Epithelial cell of esophagus (primary cell): Measurements from ENCODE around the gene OST4.

Experiments
- DNase-seq: peaks from one replicate; pipeline ENCODE4 v3.0.0; 2010; ENCODE audit warnings: low read depth
- H3K4me3 ChIP-seq: 2 replicates; pipeline ENCODE4 v1.5.1; 2011; ENCODE audit warnings: mild to moderate bottlenecking, low read length, control low read depth
- TF ChIP-seq, protein P1 (sequence below): IDR thresholded peaks from 2 replicates; pipeline ENCODE4 v1.5.1; 2011; ENCODE audit warnings: low read depth, mild to moderate bottlenecking, low read length, control low read depth, inconsistent platforms; ENCODE audit not compliant: insufficient read depth; ENCODE audit errors: missing control alignments

The OST4 gene

DNA sequence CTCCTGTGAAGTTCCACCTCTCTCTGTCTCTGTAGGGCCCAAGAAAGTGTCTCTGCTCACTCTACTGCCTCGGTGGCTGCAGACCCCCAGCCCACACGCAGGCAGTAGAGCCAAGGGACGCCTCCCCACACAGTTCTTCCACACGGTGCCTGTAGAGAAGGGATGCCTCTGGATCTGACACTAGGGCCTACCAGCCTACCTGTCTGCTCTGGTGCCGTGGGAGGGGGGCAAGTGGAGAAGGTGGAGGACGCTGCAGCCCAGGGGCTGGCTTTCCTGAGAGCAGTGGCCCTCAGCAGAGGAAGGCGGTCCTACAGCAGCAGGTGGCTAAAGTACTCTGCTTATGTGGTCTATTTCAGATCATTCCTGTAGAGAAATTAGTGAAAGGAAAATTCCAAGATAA lies 47.7 kb downstream of the OST4 start:
- no peak for DNase-seq
- H3K4me3 ChIP-seq = no peak overlapping the region
- TF ChIP-seq, protein P1, sequence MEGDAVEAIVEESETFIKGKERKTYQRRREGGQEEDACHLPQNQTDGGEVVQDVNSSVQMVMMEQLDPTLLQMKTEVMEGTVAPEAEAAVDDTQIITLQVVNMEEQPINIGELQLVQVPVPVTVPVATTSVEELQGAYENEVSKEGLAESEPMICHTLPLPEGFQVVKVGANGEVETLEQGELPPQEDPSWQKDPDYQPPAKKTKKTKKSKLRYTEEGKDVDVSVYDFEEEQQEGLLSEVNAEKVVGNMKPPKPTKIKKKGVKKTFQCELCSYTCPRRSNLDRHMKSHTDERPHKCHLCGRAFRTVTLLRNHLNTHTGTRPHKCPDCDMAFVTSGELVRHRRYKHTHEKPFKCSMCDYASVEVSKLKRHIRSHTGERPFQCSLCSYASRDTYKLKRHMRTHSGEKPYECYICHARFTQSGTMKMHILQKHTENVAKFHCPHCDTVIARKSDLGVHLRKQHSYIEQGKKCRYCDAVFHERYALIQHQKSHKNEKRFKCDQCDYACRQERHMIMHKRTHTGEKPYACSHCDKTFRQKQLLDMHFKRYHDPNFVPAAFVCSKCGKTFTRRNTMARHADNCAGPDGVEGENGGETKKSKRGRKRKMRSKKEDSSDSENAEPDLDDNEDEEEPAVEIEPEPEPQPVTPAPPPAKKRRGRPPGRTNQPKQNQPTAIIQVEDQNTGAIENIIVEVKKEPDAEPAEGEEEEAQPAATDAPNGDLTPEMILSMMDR = no peak

DNA sequence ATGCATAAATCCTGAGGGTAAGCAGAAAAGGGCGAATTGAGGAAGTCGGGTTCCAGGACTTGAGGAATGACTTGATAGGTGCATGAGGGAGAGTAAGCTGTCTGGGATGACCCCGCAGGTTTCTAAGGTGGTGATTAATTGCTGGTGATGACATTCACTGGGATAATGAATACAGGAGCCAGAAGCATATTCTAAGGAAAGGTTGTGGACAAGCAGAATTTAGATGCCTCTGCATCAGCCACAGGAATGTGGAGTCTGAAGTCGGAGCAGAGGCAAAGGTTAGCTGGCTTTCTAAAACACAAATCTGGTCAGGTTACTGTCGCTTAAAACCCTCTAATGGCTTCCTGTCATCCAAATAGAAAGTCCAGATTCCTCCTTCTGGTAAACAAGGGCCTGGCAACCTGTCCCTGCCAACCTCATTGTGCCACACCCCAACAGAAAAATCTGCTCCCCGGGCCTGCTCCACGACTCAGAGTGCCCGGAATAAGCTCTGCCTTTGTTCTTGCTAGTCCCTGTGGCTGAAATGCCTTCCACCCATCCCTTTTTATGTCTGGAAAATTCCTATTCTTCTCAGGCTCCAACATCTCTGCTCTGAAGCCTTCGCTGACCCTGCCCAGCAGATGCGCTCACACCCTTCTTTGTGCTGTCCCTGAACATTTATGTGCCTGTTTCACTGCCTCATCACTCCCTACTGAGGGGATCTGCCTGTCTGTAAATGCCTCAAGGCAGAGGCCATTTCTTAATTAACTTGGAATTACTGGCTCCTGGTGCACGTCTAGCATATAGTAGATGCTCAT lies 50.0 kb downstream of the OST4 start:
- TF ChIP-seq, protein P1 = no peak
- DNase-seq = no peak

More for the DNA sequence above, 50.0 kb downstream of the OST4 start:
- H3K4me3 ChIP-seq = no peak overlapping the region
